DOHH2 (cell line): ENCODE data around the gene CNTNAP2.
A peak's percentile ranks its signal among the peaks of the same experiment; 100 is the strongest.

Experiments used
- H3F3A ChIP-seq: fragments of 200-600 bp; sonication (generic), shearing (Covaris generic); 2 replicates; pipeline ENCODE4 v1.6.0; 2016; ENCODE audit warnings: antibody characterized with exemption, mild to moderate bottlenecking; ENCODE audit not compliant: control insufficient read depth, insufficient read depth
- H3K27ac ChIP-seq: fragments of 200-600 bp; sonication (generic); 2 replicates; pipeline ENCODE4 v1.5.1; 2014; ENCODE audit warnings: low read depth, mild to moderate bottlenecking, low read length, moderate library complexity
- H3K27me3 ChIP-seq: fragments of 200-600 bp; sonication (generic); 2 replicates; pipeline ENCODE4 v1.6.1; 2014; ENCODE audit warnings: mild to moderate bottlenecking, low read length, mixed read lengths; ENCODE audit not compliant: control insufficient read depth
- H3K36me3 ChIP-seq: fragments of 200-600 bp; sonication (generic); 2 replicates; pipeline ENCODE4 v1.6.1; 2014; ENCODE audit warnings: mild to moderate bottlenecking, low read length, moderate library complexity, mixed read lengths; ENCODE audit not compliant: control insufficient read depth
- H3K4me1 ChIP-seq: fragments of 200-600 bp; sonication (generic); 2 replicates; pipeline ENCODE4 v1.6.1; 2014; ENCODE audit warnings: mild to moderate bottlenecking, low read length, mixed read lengths; ENCODE audit not compliant: control insufficient read depth
- H3K4me2 ChIP-seq: fragments of 200-600 bp; sonication (generic); 2 replicates; pipeline ENCODE4 v1.6.0; 2014; ENCODE audit warnings: mild to moderate bottlenecking, low read length, moderate library complexity
- H3K4me3 ChIP-seq: fragments of 200-600 bp; sonication (generic); 2 replicates; pipeline ENCODE4 v1.5.1; 2014; ENCODE audit warnings: mild to moderate bottlenecking, low read length, mixed read lengths
- H3K79me2 ChIP-seq: fragments of 200-600 bp; sonication (generic); 2 replicates; pipeline ENCODE4 v1.6.1; 2014; ENCODE audit warnings: mild to moderate bottlenecking, low read length, mixed read lengths; ENCODE audit not compliant: control insufficient read depth
- H3K9me2 ChIP-seq: fragments of 200-600 bp; sonication (generic); replicated peaks from 2 replicates; pipeline ENCODE4 v1.6.1; 2014; ENCODE audit warnings: mild to moderate bottlenecking, low read length, mixed read lengths; ENCODE audit not compliant: control insufficient read depth
- H3K9me3 ChIP-seq: fragments of 200-600 bp; sonication (generic); 2 replicates; pipeline ENCODE4 v1.6.1; 2014; ENCODE audit warnings: antibody characterized with exemption, low read length, mixed read lengths; ENCODE audit not compliant: control insufficient read depth, insufficient read depth
- H4K20me1 ChIP-seq: fragments of 200-600 bp; sonication (generic); 2 replicates; pipeline ENCODE4 v1.6.0; 2014; ENCODE audit warnings: low read depth, mild to moderate bottlenecking, antibody characterized with exemption, low read length, moderate library complexity; ENCODE audit not compliant: control insufficient read depth, insufficient read depth
- EZH2phosphoT487 ChIP-seq: fragments of 200-600 bp; sonication (generic); IDR thresholded peaks from 2 replicates; pipeline ENCODE4 v1.6.1; 2017; ENCODE audit warnings: borderline replicate concordance, mild to moderate bottlenecking, antibody characterized with exemption, low read length, moderate library complexity, mixed read lengths
- TF ChIP-seq, protein P1 (sequence below): fragments of 200-600 bp; sonication (generic); IDR thresholded peaks from one replicate; pipeline ENCODE4 v1.5.1; 2014; ENCODE audit warnings: antibody characterized with exemption, mild to moderate bottlenecking, low read depth, low read length; ENCODE audit not compliant: poor library complexity, severe bottlenecking

CNTNAP2 gene

DNA sequence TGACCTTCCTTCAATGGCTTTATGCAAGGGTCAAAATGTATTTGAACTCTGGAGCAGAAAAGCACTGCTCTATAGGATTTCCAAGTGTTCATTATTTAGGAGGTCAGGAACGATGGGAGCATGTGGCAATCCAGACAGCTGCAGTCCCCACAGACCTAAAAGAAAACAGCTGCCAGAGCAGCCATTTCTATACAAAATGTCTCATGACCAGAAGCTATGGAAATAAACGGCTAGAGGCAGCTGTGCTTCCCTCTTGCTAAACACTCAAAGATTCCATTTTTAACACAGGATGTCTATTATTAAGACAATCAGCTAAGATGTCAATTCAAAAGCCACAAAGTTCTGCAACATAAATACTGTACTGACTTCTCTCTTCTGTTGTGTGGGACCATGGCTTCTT is 1594.8 kb downstream of the CNTNAP2 start:
- Histone ChIP-seq H3K4me3 (peak overlapping the region; percentile 23), H3K79me2 (no peaks in the 10 kb centered on the region), H3K36me3 (no peaks in the 10 kb centered on the region), H3K9me3 (peaks cover 14% of the 10 kb centered on the region; the same call in 1 of the 2 replicates), H4K20me1 (no peaks in the 10 kb centered on the region), H3K4me2 (peak overlapping the region; percentile 37), H3K4me1 (peaks cover 20% of the 10 kb centered on the region), H3K9me2 (no peaks in the 10 kb centered on the region), H3F3A (no peaks in the 10 kb centered on the region), H3K27me3 (no peaks in the 10 kb centered on the region), H3K27ac (peak overlapping the region; percentile 55)
- TF ChIP-seq EZH2phosphoT487, result no peak
- TF ChIP-seq, protein P1, sequence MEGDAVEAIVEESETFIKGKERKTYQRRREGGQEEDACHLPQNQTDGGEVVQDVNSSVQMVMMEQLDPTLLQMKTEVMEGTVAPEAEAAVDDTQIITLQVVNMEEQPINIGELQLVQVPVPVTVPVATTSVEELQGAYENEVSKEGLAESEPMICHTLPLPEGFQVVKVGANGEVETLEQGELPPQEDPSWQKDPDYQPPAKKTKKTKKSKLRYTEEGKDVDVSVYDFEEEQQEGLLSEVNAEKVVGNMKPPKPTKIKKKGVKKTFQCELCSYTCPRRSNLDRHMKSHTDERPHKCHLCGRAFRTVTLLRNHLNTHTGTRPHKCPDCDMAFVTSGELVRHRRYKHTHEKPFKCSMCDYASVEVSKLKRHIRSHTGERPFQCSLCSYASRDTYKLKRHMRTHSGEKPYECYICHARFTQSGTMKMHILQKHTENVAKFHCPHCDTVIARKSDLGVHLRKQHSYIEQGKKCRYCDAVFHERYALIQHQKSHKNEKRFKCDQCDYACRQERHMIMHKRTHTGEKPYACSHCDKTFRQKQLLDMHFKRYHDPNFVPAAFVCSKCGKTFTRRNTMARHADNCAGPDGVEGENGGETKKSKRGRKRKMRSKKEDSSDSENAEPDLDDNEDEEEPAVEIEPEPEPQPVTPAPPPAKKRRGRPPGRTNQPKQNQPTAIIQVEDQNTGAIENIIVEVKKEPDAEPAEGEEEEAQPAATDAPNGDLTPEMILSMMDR, result no peak

DNA sequence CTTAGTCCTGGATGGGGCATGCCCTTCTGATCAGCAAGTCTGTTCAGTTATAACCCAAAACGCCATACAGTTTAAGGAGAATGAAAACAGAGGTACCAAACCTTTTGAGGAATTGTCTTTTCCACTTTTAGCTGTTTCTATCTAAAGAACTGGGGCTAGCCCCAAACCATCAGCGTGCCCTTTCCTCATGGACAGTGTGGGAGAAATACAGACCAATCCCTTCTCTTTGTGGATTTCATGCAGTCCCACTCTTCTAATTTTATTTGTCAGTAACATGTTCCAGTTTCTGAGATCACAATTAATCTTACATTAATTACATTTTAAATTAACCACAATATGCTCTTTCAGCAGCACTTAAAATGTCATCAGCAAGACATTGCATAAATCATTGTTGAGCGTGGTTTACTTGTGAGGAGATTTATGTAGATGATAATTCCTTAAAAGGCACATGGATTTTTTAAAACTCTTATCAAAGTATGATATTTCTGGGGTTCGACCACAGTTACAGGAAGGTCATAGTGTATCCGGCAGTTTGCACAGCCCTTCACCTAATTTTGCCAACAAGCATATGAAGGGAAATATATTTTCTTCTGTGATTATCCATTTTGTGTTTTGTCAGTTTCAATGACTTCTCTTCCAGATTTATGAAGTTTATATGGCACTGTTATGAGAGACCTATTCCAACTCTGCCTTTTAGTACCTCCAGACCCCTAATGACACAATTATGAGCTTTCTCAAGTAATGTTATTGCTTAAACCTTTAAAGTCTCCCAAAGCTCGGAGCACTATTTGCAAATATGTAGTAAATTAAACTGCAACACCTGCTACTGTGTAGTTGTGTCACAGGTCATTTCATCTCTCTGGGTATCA is 1605.6 kb downstream of the CNTNAP2 start:
- no peaks in the 10 kb centered on the region for H3K9me2 ChIP-seq
- no peak overlapping the region for H3K27ac ChIP-seq
- H3K36me3 ChIP-seq, result no peaks in the 10 kb centered on the region
- no peaks in the 10 kb centered on the region for H3K79me2 ChIP-seq
- H3K27me3 ChIP-seq, result no peaks in the 10 kb centered on the region
- H3K4me1 ChIP-seq, result 0 out of 2 replicates have a peak, but pooled peaks cover 4% of the 10 kb centered on the region
- TF ChIP-seq, protein P1, result no peak
- 0 out of 2 replicates have a peak overlapping the region, but pooled peaks have one; percentile 5 for H3K4me2 ChIP-seq
- H3F3A ChIP-seq, result no peaks in the 10 kb centered on the region
- H3K4me3 ChIP-seq, result no peak overlapping the region
- no peaks in the 10 kb centered on the region for H4K20me1 ChIP-seq
- no peaks in the 10 kb centered on the region for H3K9me3 ChIP-seq

DNA sequence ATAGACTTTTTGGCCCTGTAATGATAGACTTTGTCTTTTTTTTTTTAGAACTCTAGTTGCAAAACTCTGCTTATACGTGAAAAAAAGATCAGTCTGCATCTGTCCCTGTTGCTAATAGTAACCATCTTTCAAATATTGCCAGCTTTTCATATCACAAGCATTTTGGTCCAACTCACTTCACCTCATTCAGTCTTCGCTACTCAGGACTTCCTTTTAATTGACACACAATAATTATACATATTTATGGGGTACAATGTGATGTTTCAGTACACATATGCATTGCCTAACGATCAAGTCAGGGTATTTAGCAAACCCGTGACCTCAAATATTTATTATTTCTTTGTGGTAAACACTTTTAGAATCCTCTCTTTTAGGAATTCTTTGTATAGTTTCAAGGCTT is 1606.9 kb downstream of the CNTNAP2 start:
- Histone ChIP-seq H3F3A (no peaks in the 10 kb centered on the region), H3K4me3 (no peak overlapping the region), H3K79me2 (no peaks in the 10 kb centered on the region), H3K4me2 (no peak overlapping the region), H3K36me3 (no peaks in the 10 kb centered on the region), H3K4me1 (0 out of 2 replicates have a peak, but pooled peaks cover 4% of the 10 kb centered on the region), H3K9me3 (no peaks in the 10 kb centered on the region), H3K27ac (no peak overlapping the region), H3K27me3 (no peaks in the 10 kb centered on the region), H3K9me2 (no peaks in the 10 kb centered on the region), H4K20me1 (no peaks in the 10 kb centered on the region)
- TF ChIP-seq, protein P1, result no peak
- TF ChIP-seq EZH2phosphoT487, result no peak
